ENCODE results near the gene CAPN9.

DNA sequence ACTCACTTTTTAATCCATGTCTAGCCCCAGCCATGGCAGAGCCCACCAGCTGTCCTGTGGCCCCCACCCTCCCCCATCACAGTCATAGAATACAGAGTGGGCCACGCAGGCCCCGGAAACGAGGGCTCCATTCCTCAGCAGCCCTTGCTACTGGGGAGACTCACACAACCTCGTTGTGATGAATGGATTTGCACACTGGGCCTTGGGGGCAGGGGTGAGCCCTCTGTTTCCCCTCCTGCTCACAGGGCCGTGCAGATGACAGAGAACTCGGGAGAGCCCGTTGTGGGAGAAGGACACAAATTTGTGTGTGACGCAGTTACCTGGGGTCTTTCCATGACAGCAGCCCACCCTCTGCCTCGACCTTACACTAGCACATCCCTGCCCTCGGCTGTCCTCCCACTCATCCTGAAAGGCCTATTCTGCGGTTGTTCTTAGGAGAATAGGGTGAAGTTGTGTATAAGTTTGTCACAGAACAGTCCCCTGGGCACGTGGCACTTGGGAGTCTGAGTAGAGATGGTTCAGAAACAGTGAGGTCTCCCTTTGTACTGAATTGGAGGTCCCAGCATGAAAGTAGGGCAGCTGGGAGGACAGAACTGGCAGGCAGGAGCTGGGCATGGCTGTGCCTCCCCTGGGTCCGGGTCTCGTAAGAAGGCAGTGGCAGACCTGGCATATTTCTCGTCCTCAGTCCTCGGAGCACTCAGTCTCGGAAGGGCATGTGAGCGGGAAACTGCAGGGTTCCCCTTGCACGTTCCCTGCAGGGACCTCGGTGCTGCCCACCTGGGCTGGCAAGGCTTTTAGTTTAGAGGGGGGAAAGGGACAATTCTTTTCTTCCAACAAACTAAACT, 40.1 kb upstream of the CAPN9 start:
- TF ChIP-seq, protein P1, sequence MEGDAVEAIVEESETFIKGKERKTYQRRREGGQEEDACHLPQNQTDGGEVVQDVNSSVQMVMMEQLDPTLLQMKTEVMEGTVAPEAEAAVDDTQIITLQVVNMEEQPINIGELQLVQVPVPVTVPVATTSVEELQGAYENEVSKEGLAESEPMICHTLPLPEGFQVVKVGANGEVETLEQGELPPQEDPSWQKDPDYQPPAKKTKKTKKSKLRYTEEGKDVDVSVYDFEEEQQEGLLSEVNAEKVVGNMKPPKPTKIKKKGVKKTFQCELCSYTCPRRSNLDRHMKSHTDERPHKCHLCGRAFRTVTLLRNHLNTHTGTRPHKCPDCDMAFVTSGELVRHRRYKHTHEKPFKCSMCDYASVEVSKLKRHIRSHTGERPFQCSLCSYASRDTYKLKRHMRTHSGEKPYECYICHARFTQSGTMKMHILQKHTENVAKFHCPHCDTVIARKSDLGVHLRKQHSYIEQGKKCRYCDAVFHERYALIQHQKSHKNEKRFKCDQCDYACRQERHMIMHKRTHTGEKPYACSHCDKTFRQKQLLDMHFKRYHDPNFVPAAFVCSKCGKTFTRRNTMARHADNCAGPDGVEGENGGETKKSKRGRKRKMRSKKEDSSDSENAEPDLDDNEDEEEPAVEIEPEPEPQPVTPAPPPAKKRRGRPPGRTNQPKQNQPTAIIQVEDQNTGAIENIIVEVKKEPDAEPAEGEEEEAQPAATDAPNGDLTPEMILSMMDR (IDR thresholded peaks at IDR 0.05; ENCODE audit: low read depth, low read length), result no peak
- no peak for TF ChIP-seq POLR2A (IDR thresholded peaks at IDR 0.05; ENCODE audit: extremely low read depth, insufficient read length)
- no peak for TF ChIP-seq MYC (IDR thresholded peaks at IDR 0.05; ENCODE audit: low read depth, low read length)
- TF ChIP-seq, protein P2, sequence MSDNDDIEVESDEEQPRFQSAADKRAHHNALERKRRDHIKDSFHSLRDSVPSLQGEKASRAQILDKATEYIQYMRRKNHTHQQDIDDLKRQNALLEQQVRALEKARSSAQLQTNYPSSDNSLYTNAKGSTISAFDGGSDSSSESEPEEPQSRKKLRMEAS (IDR thresholded peaks at IDR 0.05; ENCODE audit: low read depth, low read length), result no peak

Data from NB4 (cell line).